ENCODE results near the gene OSBPL9. TPM values are rescaled to one million over a fixed set of nuclear protein-coding genes. Genes with fewer than 3 reads are reported as not detected.

The OSBPL9 gene
- total RNA-seq, 4 donors from 2014 or later = 95.6 to 272 (median 128) TPM

- Histone ChIP-seq H3K4me1 (peaks cover 8 to 16% of the 10 kb centered on the region in 2 donors), H3K36me3 (no peaks in the 10 kb centered on the region), H3K9me3 (no peaks in the 10 kb centered on the region), H3K27me3 (no peaks in the 10 kb centered on the region), H3K4me3 (replicated peaks in 1 of 3) (no peak overlapping the region), H3K27ac (no peak overlapping the region)
- intact Hi-C loops (cut with DNase I) = no loop called here
- no peak for TF ChIP-seq CTCF (IDR thresholded peaks at IDR 0.05)
- no peak for TF ChIP-seq POLR2A (IDR thresholded peaks at IDR 0.05)
- no peak for DNase-seq
Observed at GRCh38 chr1:51726051-51726450, 109.2 kb downstream of the OSBPL9 start.

- DNase-seq = no peak
- H3K27ac ChIP-seq = no peak overlapping the region
- H3K27me3 ChIP-seq = no peaks in the 10 kb centered on the region
- intact Hi-C loops (cut with DNase I) = no loop called here
- no peaks in the 10 kb centered on the region for H3K9me3 ChIP-seq
- H3K4me3 ChIP-seq (replicated peaks in 1 of 3) = no peak overlapping the region
- H3K4me1 ChIP-seq = peaks cover 13 to 21% of the 10 kb centered on the region in 2 donors
- no peaks in the 10 kb centered on the region for H3K36me3 ChIP-seq
- TF ChIP-seq CTCF (IDR thresholded peaks at IDR 0.05) = no peak
- no peak for TF ChIP-seq POLR2A (IDR thresholded peaks at IDR 0.05)
- WGBS, 2 donors = 86% methylated on average over 2 of the region's 2 CpGs
Observed at GRCh38 chr1:51726544-51727225, 109.8 kb downstream of the OSBPL9 start.

- no peaks in the 10 kb centered on the region for H3K36me3 ChIP-seq
- intact Hi-C loops (cut with DNase I) = no loop called here
- no peak for DNase-seq
- peaks cover 15 to 26% of the 10 kb centered on the region in 2 donors for H3K4me1 ChIP-seq
- H3K27me3 ChIP-seq = no peaks in the 10 kb centered on the region
- H3K27ac ChIP-seq = no peak overlapping the region
- TF ChIP-seq POLR2A (IDR thresholded peaks at IDR 0.05) (no peak), CTCF (IDR thresholded peaks at IDR 0.05) (no peak)
- H3K4me3 ChIP-seq (replicated peaks in 1 of 3) = no peak overlapping the region
- no peaks in the 10 kb centered on the region for H3K9me3 ChIP-seq
- WGBS, 2 donors = 94 to 95% methylated on average over 4 of the region's 4 CpGs
Observed at GRCh38 chr1:51727366-51727765, 110.5 kb downstream of the OSBPL9 start.

- TF ChIP-seq CTCF (IDR thresholded peaks at IDR 0.05) (no peak), POLR2A (IDR thresholded peaks at IDR 0.05) (no peak)
- 43 to 47% methylated on average over 12 of the region's 12 CpGs for WGBS, 2 donors
- H3K4me3 ChIP-seq (replicated peaks in 1 of 3) = peak overlapping the region; percentile 11 to 84 (median 59)
- peaks cover 28 to 39% of the 10 kb centered on the region in 2 donors for H3K4me1 ChIP-seq
- no peak for DNase-seq
- H3K9me3 ChIP-seq = no peaks in the 10 kb centered on the region
- no peaks in the 10 kb centered on the region for H3K27me3 ChIP-seq
- H3K27ac ChIP-seq = peak overlapping the region in 1 of 3 donors; percentile 69
- no peaks in the 10 kb centered on the region for H3K36me3 ChIP-seq
- intact Hi-C loops (cut with DNase I) = no loop called here
Observed at GRCh38 chr1:51728611-51729155, 111.8 kb downstream of the OSBPL9 start.

GRCh38 chr1:51729156-51729823 lies 112.4 kb downstream of the OSBPL9 start:
- DNase-seq = peak; percentile 99
- peak in 1 of 2 donors; percentile 72 for TF ChIP-seq POLR2A (IDR thresholded peaks at IDR 0.05)
- no peak for TF ChIP-seq CTCF (IDR thresholded peaks at IDR 0.05)
- WGBS, 2 donors = 1 to 2% methylated on average over 21 to 32 of the region's 53 CpGs
- Histone ChIP-seq H3K9me3 (no peaks in the 10 kb centered on the region), H3K27ac (peak overlapping the region; percentile 34 to 83 (median 69)), H3K27me3 (no peaks in the 10 kb centered on the region), H3K4me1 (peaks cover 32 to 45% of the 10 kb centered on the region in 2 donors), H3K36me3 (no peaks in the 10 kb centered on the region), H3K4me3 (replicated peaks in 1 of 3) (peak overlapping the region; percentile 11 to 84 (median 59))
- intact Hi-C loops (cut with DNase I) = no loop called here
